ENCODE measurements around the gene HNRNPH2. TPM values are rescaled to one million over a fixed set of nuclear protein-coding genes. Genes with fewer than 3 reads are reported as not detected.

HNRNPH2 gene
- polyA plus RNA-seq, 1 of the 3 experiments (the other 2 are of a cell fraction) = 32.5 TPM

DNA sequence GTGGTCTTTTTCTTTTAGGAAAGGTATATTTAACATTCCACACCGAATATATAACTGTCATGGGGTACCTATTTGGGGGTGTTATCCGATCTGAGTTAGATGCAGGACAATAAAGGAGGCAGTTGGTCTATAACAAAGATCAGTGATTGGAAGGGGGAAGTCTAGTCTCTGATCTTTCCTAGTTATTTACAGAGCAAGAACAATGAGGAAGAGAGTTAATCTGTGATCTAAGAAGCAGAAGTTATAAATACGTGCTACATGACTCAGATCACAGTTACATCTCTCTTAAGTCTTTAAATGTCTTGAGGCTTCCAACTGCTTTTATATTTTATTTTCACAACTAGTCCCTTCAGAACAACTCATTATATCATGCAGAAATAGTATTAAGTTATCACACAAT is 44.0 kb downstream of the HNRNPH2 start:
- CTCF ChIA-PET = no interaction called here
- no peak overlapping the region for H2AFZ ChIP-seq (ENCODE audit: low read depth)
- H3K36me3 ChIP-seq (replicated peaks in 1 of 2; ENCODE audit: control insufficient read depth in 1 of 2, insufficient read depth in 2 of 2, low read length in 1 of 2) = no peaks in the 10 kb centered on the region
- no peak overlapping the region for H3K4me3 ChIP-seq (ENCODE audit: low read depth in 2 of 2, low read length in 1 of 2)
- no peak for TF ChIP-seq YY1 (IDR thresholded peaks at IDR 0.05; ENCODE audit: low read depth)
- TF ChIP-seq MEF2A (IDR thresholded peaks at IDR 0.05; ENCODE audit: borderline replicate concordance, low read depth) = no peak
- no peak for TF ChIP-seq ELF1 (IDR thresholded peaks at IDR 0.05)
- TF ChIP-seq TAF1 (IDR thresholded peaks at IDR 0.05; ENCODE audit: borderline replicate concordance, low read depth, low read length) = no peak
- TF ChIP-seq MXI1 (IDR thresholded peaks at IDR 0.05; ENCODE audit: low read depth, low read length) = no peak
- TF ChIP-seq, protein P1, sequence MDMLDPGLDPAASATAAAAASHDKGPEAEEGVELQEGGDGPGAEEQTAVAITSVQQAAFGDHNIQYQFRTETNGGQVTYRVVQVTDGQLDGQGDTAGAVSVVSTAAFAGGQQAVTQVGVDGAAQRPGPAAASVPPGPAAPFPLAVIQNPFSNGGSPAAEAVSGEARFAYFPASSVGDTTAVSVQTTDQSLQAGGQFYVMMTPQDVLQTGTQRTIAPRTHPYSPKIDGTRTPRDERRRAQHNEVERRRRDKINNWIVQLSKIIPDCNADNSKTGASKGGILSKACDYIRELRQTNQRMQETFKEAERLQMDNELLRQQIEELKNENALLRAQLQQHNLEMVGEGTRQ (IDR thresholded peaks at IDR 0.05; ENCODE audit: borderline replicate concordance, low read depth, low read length) = no peak
- no peak for TF ChIP-seq FOSL2 (IDR thresholded peaks at IDR 0.05; ENCODE audit: borderline replicate concordance, low read depth)
- TF ChIP-seq NRF1 (IDR thresholded peaks at IDR 0.05; ENCODE audit: low read depth, low read length) = no peak
- TF ChIP-seq, protein P2, sequence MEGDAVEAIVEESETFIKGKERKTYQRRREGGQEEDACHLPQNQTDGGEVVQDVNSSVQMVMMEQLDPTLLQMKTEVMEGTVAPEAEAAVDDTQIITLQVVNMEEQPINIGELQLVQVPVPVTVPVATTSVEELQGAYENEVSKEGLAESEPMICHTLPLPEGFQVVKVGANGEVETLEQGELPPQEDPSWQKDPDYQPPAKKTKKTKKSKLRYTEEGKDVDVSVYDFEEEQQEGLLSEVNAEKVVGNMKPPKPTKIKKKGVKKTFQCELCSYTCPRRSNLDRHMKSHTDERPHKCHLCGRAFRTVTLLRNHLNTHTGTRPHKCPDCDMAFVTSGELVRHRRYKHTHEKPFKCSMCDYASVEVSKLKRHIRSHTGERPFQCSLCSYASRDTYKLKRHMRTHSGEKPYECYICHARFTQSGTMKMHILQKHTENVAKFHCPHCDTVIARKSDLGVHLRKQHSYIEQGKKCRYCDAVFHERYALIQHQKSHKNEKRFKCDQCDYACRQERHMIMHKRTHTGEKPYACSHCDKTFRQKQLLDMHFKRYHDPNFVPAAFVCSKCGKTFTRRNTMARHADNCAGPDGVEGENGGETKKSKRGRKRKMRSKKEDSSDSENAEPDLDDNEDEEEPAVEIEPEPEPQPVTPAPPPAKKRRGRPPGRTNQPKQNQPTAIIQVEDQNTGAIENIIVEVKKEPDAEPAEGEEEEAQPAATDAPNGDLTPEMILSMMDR (IDR thresholded peaks at IDR 0.05) = no peak
- TF ChIP-seq TCF12 (IDR thresholded peaks at IDR 0.05) = no peak
- TF ChIP-seq FOXJ3 (CRISPR knock-in tag; IDR thresholded peaks at IDR 0.05) = no peak
- no peak overlapping the region for H3K27ac ChIP-seq (ENCODE audit: low read depth in 2 of 2, low read length in 1 of 2)
- no peak for DNase-seq
- H3F3A ChIP-seq (replicated peaks; ENCODE audit: insufficient read depth) = no peaks in the 10 kb centered on the region
- no peaks in the 10 kb centered on the region for H3K9me2 ChIP-seq
- POLR2A ChIA-PET = no interaction called here
- H3K4me1 ChIP-seq (ENCODE audit: control insufficient read depth in 1 of 2, insufficient read depth in 2 of 2, low read depth in 1 of 2, low read length in 1 of 2) = no peaks in the 10 kb centered on the region
- H3K27me3 ChIP-seq (ENCODE audit: insufficient read depth) = no peaks in the 10 kb centered on the region
- no peaks in the 10 kb centered on the region for H3K9me3 ChIP-seq
- 34% methylated on average over 3 of the region's 3 CpGs for WGBS (ENCODE audit: low lambda C conversion rate)
- H3K79me2 ChIP-seq (ENCODE audit: insufficient read depth) = no peaks in the 10 kb centered on the region
- H3K4me2 ChIP-seq = no peak overlapping the region
- H3K9ac ChIP-seq = no peak overlapping the region
- no peaks in the 10 kb centered on the region for H4K20me1 ChIP-seq (ENCODE audit: insufficient read depth)

DNA sequence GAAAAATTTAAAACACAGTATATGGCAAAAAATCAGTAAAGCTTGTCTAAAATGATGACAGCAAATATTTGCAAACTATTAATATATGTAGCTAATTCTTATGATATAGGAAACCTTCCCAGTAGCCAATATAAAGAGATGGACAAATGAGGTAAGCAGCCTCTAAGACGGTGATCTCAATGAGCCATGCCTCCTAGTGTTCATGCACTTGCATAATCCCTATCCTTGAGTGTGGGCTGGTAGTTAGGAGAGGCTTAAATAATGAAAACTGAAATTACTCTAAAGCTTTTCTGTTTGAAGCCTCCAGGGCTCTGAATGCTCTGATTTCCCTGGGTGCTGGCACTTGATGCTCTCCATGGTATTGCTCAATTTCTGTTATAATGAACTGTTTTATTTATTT is 52.6 kb downstream of the HNRNPH2 start:
- no peak overlapping the region for H3K4me3 ChIP-seq (ENCODE audit: low read depth in 2 of 2, low read length in 1 of 2)
- no peak overlapping the region for H3K27ac ChIP-seq (ENCODE audit: low read depth in 2 of 2, low read length in 1 of 2)
- H2AFZ ChIP-seq (ENCODE audit: low read depth) = no peak overlapping the region
- no peak for TF ChIP-seq EZH2phosphoT487 (IDR thresholded peaks at IDR 0.05; ENCODE audit: borderline replicate concordance, low read depth)
- TF ChIP-seq, protein P3, sequence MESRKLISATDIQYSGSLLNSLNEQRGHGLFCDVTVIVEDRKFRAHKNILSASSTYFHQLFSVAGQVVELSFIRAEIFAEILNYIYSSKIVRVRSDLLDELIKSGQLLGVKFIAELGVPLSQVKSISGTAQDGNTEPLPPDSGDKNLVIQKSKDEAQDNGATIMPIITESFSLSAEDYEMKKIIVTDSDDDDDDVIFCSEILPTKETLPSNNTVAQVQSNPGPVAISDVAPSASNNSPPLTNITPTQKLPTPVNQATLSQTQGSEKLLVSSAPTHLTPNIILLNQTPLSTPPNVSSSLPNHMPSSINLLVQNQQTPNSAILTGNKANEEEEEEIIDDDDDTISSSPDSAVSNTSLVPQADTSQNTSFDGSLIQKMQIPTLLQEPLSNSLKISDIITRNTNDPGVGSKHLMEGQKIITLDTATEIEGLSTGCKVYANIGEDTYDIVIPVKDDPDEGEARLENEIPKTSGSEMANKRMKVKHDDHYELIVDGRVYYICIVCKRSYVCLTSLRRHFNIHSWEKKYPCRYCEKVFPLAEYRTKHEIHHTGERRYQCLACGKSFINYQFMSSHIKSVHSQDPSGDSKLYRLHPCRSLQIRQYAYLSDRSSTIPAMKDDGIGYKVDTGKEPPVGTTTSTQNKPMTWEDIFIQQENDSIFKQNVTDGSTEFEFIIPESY (IDR thresholded peaks at IDR 0.05; ENCODE audit: borderline replicate concordance, low read depth) = no peak
- TF ChIP-seq RAD21 (IDR thresholded peaks at IDR 0.05; ENCODE audit: low read length) = no peak
- TF ChIP-seq, protein P4, sequence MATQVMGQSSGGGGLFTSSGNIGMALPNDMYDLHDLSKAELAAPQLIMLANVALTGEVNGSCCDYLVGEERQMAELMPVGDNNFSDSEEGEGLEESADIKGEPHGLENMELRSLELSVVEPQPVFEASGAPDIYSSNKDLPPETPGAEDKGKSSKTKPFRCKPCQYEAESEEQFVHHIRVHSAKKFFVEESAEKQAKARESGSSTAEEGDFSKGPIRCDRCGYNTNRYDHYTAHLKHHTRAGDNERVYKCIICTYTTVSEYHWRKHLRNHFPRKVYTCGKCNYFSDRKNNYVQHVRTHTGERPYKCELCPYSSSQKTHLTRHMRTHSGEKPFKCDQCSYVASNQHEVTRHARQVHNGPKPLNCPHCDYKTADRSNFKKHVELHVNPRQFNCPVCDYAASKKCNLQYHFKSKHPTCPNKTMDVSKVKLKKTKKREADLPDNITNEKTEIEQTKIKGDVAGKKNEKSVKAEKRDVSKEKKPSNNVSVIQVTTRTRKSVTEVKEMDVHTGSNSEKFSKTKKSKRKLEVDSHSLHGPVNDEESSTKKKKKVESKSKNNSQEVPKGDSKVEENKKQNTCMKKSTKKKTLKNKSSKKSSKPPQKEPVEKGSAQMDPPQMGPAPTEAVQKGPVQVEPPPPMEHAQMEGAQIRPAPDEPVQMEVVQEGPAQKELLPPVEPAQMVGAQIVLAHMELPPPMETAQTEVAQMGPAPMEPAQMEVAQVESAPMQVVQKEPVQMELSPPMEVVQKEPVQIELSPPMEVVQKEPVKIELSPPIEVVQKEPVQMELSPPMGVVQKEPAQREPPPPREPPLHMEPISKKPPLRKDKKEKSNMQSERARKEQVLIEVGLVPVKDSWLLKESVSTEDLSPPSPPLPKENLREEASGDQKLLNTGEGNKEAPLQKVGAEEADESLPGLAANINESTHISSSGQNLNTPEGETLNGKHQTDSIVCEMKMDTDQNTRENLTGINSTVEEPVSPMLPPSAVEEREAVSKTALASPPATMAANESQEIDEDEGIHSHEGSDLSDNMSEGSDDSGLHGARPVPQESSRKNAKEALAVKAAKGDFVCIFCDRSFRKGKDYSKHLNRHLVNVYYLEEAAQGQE (IDR thresholded peaks at IDR 0.05; ENCODE audit: low read depth, low read length) = no peak; the same call in 1 of the 2 replicates
- TF ChIP-seq FOSL2 (IDR thresholded peaks at IDR 0.05; ENCODE audit: borderline replicate concordance, low read depth) = no peak
- TF ChIP-seq, protein P5, sequence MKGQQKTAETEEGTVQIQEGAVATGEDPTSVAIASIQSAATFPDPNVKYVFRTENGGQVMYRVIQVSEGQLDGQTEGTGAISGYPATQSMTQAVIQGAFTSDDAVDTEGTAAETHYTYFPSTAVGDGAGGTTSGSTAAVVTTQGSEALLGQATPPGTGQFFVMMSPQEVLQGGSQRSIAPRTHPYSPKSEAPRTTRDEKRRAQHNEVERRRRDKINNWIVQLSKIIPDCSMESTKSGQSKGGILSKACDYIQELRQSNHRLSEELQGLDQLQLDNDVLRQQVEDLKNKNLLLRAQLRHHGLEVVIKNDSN (IDR thresholded peaks at IDR 0.05; ENCODE audit: borderline replicate concordance, low read depth) = no peak
- no peak for TF ChIP-seq TCF12 (IDR thresholded peaks at IDR 0.05)
- TF ChIP-seq, protein P6, sequence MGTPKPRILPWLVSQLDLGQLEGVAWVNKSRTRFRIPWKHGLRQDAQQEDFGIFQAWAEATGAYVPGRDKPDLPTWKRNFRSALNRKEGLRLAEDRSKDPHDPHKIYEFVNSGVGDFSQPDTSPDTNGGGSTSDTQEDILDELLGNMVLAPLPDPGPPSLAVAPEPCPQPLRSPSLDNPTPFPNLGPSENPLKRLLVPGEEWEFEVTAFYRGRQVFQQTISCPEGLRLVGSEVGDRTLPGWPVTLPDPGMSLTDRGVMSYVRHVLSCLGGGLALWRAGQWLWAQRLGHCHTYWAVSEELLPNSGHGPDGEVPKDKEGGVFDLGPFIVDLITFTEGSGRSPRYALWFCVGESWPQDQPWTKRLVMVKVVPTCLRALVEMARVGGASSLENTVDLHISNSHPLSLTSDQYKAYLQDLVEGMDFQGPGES (IDR thresholded peaks at IDR 0.05; ENCODE audit: low read depth, low read length) = no peak
- H3K9me3 ChIP-seq = no peaks in the 10 kb centered on the region
- no peaks in the 10 kb centered on the region for H3K4me1 ChIP-seq (ENCODE audit: control insufficient read depth in 1 of 2, insufficient read depth in 2 of 2, low read depth in 1 of 2, low read length in 1 of 2)
- no peaks in the 10 kb centered on the region for H3F3A ChIP-seq (replicated peaks; ENCODE audit: insufficient read depth)
- no peak overlapping the region for H3K4me2 ChIP-seq
- H3K79me2 ChIP-seq (ENCODE audit: insufficient read depth) = no peaks in the 10 kb centered on the region
- H3K9ac ChIP-seq = no peak overlapping the region
- no peak for DNase-seq
- H3K27me3 ChIP-seq (ENCODE audit: insufficient read depth) = no peaks in the 10 kb centered on the region; the same call in 1 of the 2 replicates
- POLR2A ChIA-PET = no interaction called here
- 36% methylated on average over 1 of the region's 1 CpG for WGBS (ENCODE audit: low lambda C conversion rate)
- H3K9me2 ChIP-seq = no peaks in the 10 kb centered on the region
- H4K20me1 ChIP-seq (ENCODE audit: insufficient read depth) = no peaks in the 10 kb centered on the region
- CTCF ChIA-PET = interaction anchor here (0.7 to 0.9 kb wide), 2 partner anchors 19 to 44 kb away, joined by 3 read pairs; no protein-coding TSS in a partner anchor
- no peaks in the 10 kb centered on the region for H3K36me3 ChIP-seq (replicated peaks in 1 of 2; ENCODE audit: control insufficient read depth in 1 of 2, insufficient read depth in 2 of 2, low read length in 1 of 2)

Measured in SK-N-SH (cell line).